DOHH2 (cell line): ENCODE results near the gene FAM174B.

Source experiments
- H3F3A ChIP-seq: fragments of 200-600 bp; sonication (generic), shearing (Covaris generic); 2 replicates; pipeline ENCODE4 v1.6.0; 2016; ENCODE audit warnings: antibody characterized with exemption, mild to moderate bottlenecking; ENCODE audit not compliant: control insufficient read depth, insufficient read depth
- H3K27ac ChIP-seq: fragments of 200-600 bp; sonication (generic); 2 replicates; pipeline ENCODE4 v1.5.1; 2014; ENCODE audit warnings: low read depth, mild to moderate bottlenecking, low read length, moderate library complexity
- H3K27me3 ChIP-seq: fragments of 200-600 bp; sonication (generic); 2 replicates; pipeline ENCODE4 v1.6.1; 2014; ENCODE audit warnings: mild to moderate bottlenecking, low read length, mixed read lengths; ENCODE audit not compliant: control insufficient read depth
- H3K36me3 ChIP-seq: fragments of 200-600 bp; sonication (generic); 2 replicates; pipeline ENCODE4 v1.6.1; 2014; ENCODE audit warnings: mild to moderate bottlenecking, low read length, moderate library complexity, mixed read lengths; ENCODE audit not compliant: control insufficient read depth
- H3K4me1 ChIP-seq: fragments of 200-600 bp; sonication (generic); 2 replicates; pipeline ENCODE4 v1.6.1; 2014; ENCODE audit warnings: mild to moderate bottlenecking, low read length, mixed read lengths; ENCODE audit not compliant: control insufficient read depth
- H3K4me2 ChIP-seq: fragments of 200-600 bp; sonication (generic); 2 replicates; pipeline ENCODE4 v1.6.0; 2014; ENCODE audit warnings: mild to moderate bottlenecking, low read length, moderate library complexity
- H3K4me3 ChIP-seq: fragments of 200-600 bp; sonication (generic); 2 replicates; pipeline ENCODE4 v1.5.1; 2014; ENCODE audit warnings: mild to moderate bottlenecking, low read length, mixed read lengths
- H3K79me2 ChIP-seq: fragments of 200-600 bp; sonication (generic); 2 replicates; pipeline ENCODE4 v1.6.1; 2014; ENCODE audit warnings: mild to moderate bottlenecking, low read length, mixed read lengths; ENCODE audit not compliant: control insufficient read depth
- H3K9me2 ChIP-seq: fragments of 200-600 bp; sonication (generic); replicated peaks from 2 replicates; pipeline ENCODE4 v1.6.1; 2014; ENCODE audit warnings: mild to moderate bottlenecking, low read length, mixed read lengths; ENCODE audit not compliant: control insufficient read depth
- H3K9me3 ChIP-seq: fragments of 200-600 bp; sonication (generic); 2 replicates; pipeline ENCODE4 v1.6.1; 2014; ENCODE audit warnings: antibody characterized with exemption, low read length, mixed read lengths; ENCODE audit not compliant: control insufficient read depth, insufficient read depth
- H4K20me1 ChIP-seq: fragments of 200-600 bp; sonication (generic); 2 replicates; pipeline ENCODE4 v1.6.0; 2014; ENCODE audit warnings: low read depth, mild to moderate bottlenecking, antibody characterized with exemption, low read length, moderate library complexity; ENCODE audit not compliant: control insufficient read depth, insufficient read depth
- CTCF ChIP-seq: fragments of 200-600 bp; sonication (generic); IDR thresholded peaks from one replicate; pipeline ENCODE4 v1.5.1; 2014; ENCODE audit warnings: antibody characterized with exemption, mild to moderate bottlenecking, low read depth, low read length; ENCODE audit not compliant: poor library complexity, severe bottlenecking
- EZH2phosphoT487 ChIP-seq: fragments of 200-600 bp; sonication (generic); IDR thresholded peaks from 2 replicates; pipeline ENCODE4 v1.6.1; 2017; ENCODE audit warnings: borderline replicate concordance, mild to moderate bottlenecking, antibody characterized with exemption, low read length, moderate library complexity, mixed read lengths

The FAM174B gene

GRCh38 chr15:92576597-92577200 is 78.9 kb downstream of the FAM174B start:
- Histone ChIP-seq H3F3A (no peaks in the 10 kb centered on the region), H3K4me1 (no peaks in the 10 kb centered on the region), H3K36me3 (no peaks in the 10 kb centered on the region), H3K4me3 (no peak overlapping the region), H3K27me3 (no peaks in the 10 kb centered on the region), H3K79me2 (no peaks in the 10 kb centered on the region), H3K9me2 (no peaks in the 10 kb centered on the region), H3K9me3 (no peaks in the 10 kb centered on the region), H3K4me2 (no peak overlapping the region), H3K27ac (no peak overlapping the region), H4K20me1 (no peaks in the 10 kb centered on the region)
- TF ChIP-seq EZH2phosphoT487 (no peak), CTCF (no peak)

GRCh38 chr15:92574566-92574965 is 81.0 kb downstream of the FAM174B start:
- Histone ChIP-seq H3K79me2 (no peaks in the 10 kb centered on the region), H3K36me3 (no peaks in the 10 kb centered on the region), H4K20me1 (no peaks in the 10 kb centered on the region), H3K27ac (no peak overlapping the region), H3K9me2 (no peaks in the 10 kb centered on the region), H3K27me3 (no peaks in the 10 kb centered on the region), H3K4me3 (no peak overlapping the region), H3F3A (no peaks in the 10 kb centered on the region), H3K9me3 (no peaks in the 10 kb centered on the region), H3K4me2 (no peak overlapping the region), H3K4me1 (no peaks in the 10 kb centered on the region)
- TF ChIP-seq EZH2phosphoT487 (no peak), CTCF (no peak)

- Histone ChIP-seq H3K4me1 (no peaks in the 10 kb centered on the region), H3K27ac (no peak overlapping the region), H3F3A (no peaks in the 10 kb centered on the region), H3K36me3 (no peaks in the 10 kb centered on the region), H3K27me3 (no peaks in the 10 kb centered on the region), H3K79me2 (no peaks in the 10 kb centered on the region), H3K9me2 (no peaks in the 10 kb centered on the region), H3K4me2 (no peak overlapping the region), H4K20me1 (no peaks in the 10 kb centered on the region), H3K9me3 (no peaks in the 10 kb centered on the region), H3K4me3 (no peak overlapping the region)
- no peak for TF ChIP-seq EZH2phosphoT487
- TF ChIP-seq CTCF, result no peak
Measured at GRCh38 chr15:92574161-92574560, 81.4 kb downstream of the FAM174B start.
